Mammary epithelial cell (primary cell): ENCODE data around the gene ADCY7.

Experiments
- CTCF ChIP-seq, 2 donors: IDR thresholded peaks in 1 of 2; conservative IDR thresholded peaks in 1 of 2; 2 replicates each; pipeline ENCODE4 v1.5.1; 2011 to 2012; ENCODE audit warnings: inconsistent platforms in 2 of 2, low read length in 2 of 2, mild to moderate bottlenecking in 2 of 2, control low read depth in 1 of 2, low read depth in 1 of 2; ENCODE audit not compliant: insufficient read depth in 1 of 2; ENCODE audit errors: extremely low read depth in 1 of 2
- EZH2 ChIP-seq: IDR thresholded peaks from 2 replicates; pipeline ENCODE4 v1.6.1; 2012; ENCODE audit warnings: low read length, inconsistent platforms, borderline replicate concordance

DNA sequence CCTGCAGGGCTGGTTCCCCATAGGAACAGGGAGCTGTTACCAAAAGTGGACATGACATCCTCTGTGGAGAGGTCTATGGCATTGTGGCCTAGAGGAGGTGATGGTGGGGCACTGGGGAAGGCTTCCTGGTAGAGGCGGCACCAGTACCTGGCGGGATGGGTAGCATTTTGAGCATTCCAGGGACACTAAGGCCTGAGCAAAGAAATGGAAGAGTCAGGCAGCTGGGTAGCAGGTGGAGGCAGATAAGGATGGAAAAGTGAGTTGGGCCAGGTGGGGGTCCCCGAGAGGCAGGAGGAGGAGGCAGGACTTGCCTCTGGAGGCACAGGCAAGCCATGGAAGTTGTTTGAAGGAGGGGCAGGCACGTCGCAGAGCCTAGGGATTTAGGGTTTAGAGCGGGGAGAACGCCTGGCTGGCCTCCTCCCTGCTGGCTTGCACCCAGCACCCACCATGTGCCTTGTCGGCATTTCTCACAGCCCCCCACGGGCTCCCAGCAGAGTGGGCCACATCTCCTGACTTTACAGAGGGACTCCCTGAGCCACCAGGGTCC lies 5.1 kb upstream of the ADCY7 start:
- TF ChIP-seq CTCF (conservative IDR thresholded peaks at IDR 0.05 in 1 of 2, IDR thresholded peaks at IDR 0.05 in 1 of 2; ENCODE audit: extremely low read depth in 1 of 2, insufficient read depth in 1 of 2, low read depth in 1 of 2, low read length in 2 of 2) (no peak), EZH2 (no peak)
